Esophagus squamous epithelium (tissue), 5 donors: ENCODE results near the gene LPAR1. TPM values are rescaled to one million over a fixed set of nuclear protein-coding genes. Genes with fewer than 3 reads are reported as not detected.

Experiments used
- DNase-seq: peaks from one replicate; lab custom pipeline; 2025; lab: John Stamatoyannopoulos, UW
- H3K27ac ChIP-seq, 4 donors: fragments of 200-600 bp; sonication (generic); one replicate each; pipeline ENCODE4 v1.5.1; 2016 to 2019; ENCODE audit warnings: mild to moderate bottlenecking in 1 of 4
- H3K27me3 ChIP-seq, 4 donors: fragments of 200-600 bp; sonication (generic); 1 replicate in 3 of 4; 2 replicates in 1 of 4; pipeline versions ENCODE4 v1.5.1 to v1.6.0; 2017 to 2021; ENCODE audit warnings: antibody characterized with exemption in 1 of 4
- H3K36me3 ChIP-seq, 3 donors: fragments of 200-600 bp; sonication (generic); one replicate each; pipeline ENCODE4 v1.5.1; 2016 to 2019
- H3K4me1 ChIP-seq, 3 donors: fragments of 200-600 bp; sonication (generic); one replicate each; pipeline ENCODE4 v1.5.1; 2017 to 2019
- H3K4me3 ChIP-seq, 4 donors: fragments of 200-600 bp; sonication (generic); 1 replicate in 3 of 4; 2 replicates in 1 of 4; pipeline ENCODE4 v1.5.1; 2016 to 2019; ENCODE audit warnings: mild to moderate bottlenecking in 2 of 4, moderate library complexity in 1 of 4
- H3K9me3 ChIP-seq, 3 donors: fragments of 200-600 bp; sonication (generic); one replicate each; pipeline ENCODE4 v1.5.1; 2016 to 2019
- POLR2A ChIP-seq, 4 donors: fragments of 450-650 bp; IDR thresholded peaks; one replicate each; pipeline ENCODE4 v1.6.1; 2017; ENCODE audit warnings: antibody characterized with exemption in 4 of 4, mild to moderate bottlenecking in 4 of 4, moderate library complexity in 3 of 4
- WGBS, 2 donors: methylation state at CpG; one replicate each; pipeline ENCODE4 v1.1.5; 2018; 5-methylcytosine and 5-hydroxymethylcytosine counted together
- intact Hi-C: fragments of 100-400 bp; cut with DNase I; formaldehyde crosslinking; loops from one replicate; pipeline ENCODE4 v1.15.0; 2022
- total RNA-seq, 4 donors: library from RNA; depleted of rRNA; stranded (reverse); fragments of >200 nt; gene quantifications; one replicate each; pipeline ENCODE4 v1.1.0, GENCODE V29; 2016
- TF ChIP-seq, protein P1 (sequence below), 6 experiments: fragments of 450-650 bp in 4 of 6; fragments of 200-600 bp in 2 of 6; sonication (generic) in 2 of 6; IDR thresholded peaks; one replicate each; pipeline ENCODE4 v1.5.1; 2016 to 2019; ENCODE audit warnings: antibody characterized with exemption in 6 of 6, mild to moderate bottlenecking in 4 of 6, moderate library complexity in 4 of 6
- donor health status: DM: yes; HTN: yes; CAD: no.

The LPAR1 gene
- total RNA-seq, 4 donors from 2014 or later = 6.3 to 59.5 (median 14.1) TPM

DNA sequence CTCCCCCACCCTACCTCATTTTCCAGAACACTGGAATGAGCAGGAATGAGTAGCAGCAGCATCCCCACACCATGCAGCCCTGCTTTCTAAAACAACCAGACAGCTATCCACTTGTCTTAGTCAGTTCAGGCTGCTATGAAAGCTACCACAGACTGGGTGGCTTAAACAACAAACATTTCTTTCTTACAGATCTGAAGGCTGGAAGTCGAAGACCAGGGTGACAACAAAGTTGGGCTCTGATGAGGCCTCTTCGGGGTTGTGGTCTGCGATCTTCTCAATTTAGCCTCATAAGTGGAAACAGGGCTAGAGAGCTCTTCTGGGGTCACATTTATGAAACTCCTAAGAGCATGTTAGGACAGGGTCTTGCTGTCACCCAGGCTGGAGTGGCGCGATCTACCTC, 38.9 kb downstream of the LPAR1 start:
- H3K4me1 ChIP-seq = peaks cover 0 to 50% (median 7%) of the 10 kb centered on the region in 3 donors
- H3K4me3 ChIP-seq = no peak overlapping the region
- intact Hi-C loops = no loop called here
- no peaks in the 10 kb centered on the region for H3K9me3 ChIP-seq
- DNase-seq = no peak
- H3K27me3 ChIP-seq = no peaks in the 10 kb centered on the region
- peak overlapping the region in 2 of 4 donors; percentile 0 to 59 for H3K27ac ChIP-seq
- 90 to 96% methylated on average over 5 of the region's 5 CpGs for WGBS, 2 donors
- TF ChIP-seq POLR2A (IDR thresholded peaks at IDR 0.05) = no peak
- TF ChIP-seq, protein P1, sequence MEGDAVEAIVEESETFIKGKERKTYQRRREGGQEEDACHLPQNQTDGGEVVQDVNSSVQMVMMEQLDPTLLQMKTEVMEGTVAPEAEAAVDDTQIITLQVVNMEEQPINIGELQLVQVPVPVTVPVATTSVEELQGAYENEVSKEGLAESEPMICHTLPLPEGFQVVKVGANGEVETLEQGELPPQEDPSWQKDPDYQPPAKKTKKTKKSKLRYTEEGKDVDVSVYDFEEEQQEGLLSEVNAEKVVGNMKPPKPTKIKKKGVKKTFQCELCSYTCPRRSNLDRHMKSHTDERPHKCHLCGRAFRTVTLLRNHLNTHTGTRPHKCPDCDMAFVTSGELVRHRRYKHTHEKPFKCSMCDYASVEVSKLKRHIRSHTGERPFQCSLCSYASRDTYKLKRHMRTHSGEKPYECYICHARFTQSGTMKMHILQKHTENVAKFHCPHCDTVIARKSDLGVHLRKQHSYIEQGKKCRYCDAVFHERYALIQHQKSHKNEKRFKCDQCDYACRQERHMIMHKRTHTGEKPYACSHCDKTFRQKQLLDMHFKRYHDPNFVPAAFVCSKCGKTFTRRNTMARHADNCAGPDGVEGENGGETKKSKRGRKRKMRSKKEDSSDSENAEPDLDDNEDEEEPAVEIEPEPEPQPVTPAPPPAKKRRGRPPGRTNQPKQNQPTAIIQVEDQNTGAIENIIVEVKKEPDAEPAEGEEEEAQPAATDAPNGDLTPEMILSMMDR (IDR thresholded peaks at IDR 0.05) = no peak
- no peaks in the 10 kb centered on the region for H3K36me3 ChIP-seq

DNA sequence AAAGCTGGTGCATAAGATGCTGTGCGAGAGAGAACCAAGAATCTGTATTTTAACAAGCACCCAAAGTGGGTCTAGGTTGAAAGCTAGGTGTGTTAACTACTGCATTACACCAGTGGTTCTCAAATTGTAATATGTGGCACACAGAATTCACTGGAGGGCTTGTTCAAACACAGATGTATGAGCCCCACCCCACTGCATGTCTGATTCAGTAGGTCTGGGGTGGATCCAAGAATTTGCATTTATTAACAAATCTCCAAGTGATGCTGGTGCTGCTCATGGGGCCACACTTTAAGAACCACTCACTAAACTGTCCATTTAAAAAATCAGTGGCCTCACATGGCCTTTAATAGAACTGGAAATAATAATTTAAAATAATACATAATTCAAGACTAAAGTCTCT, 40.4 kb downstream of the LPAR1 start:
- H3K4me3 ChIP-seq = no peak overlapping the region
- peak overlapping the region in 1 of 4 donors; percentile 49 for H3K27ac ChIP-seq
- TF ChIP-seq, protein P1 (IDR thresholded peaks at IDR 0.05) = no peak
- no peak for TF ChIP-seq POLR2A (IDR thresholded peaks at IDR 0.05)
- no peaks in the 10 kb centered on the region for H3K9me3 ChIP-seq
- no peaks in the 10 kb centered on the region for H3K36me3 ChIP-seq
- DNase-seq = no peak
- intact Hi-C loops = no loop called here
- no peaks in the 10 kb centered on the region for H3K27me3 ChIP-seq
- WGBS, 2 donors = 100% methylated on average over 1 of the region's 1 CpG
- peaks cover 0 to 50% (median 7%) of the 10 kb centered on the region in 3 donors for H3K4me1 ChIP-seq

DNA sequence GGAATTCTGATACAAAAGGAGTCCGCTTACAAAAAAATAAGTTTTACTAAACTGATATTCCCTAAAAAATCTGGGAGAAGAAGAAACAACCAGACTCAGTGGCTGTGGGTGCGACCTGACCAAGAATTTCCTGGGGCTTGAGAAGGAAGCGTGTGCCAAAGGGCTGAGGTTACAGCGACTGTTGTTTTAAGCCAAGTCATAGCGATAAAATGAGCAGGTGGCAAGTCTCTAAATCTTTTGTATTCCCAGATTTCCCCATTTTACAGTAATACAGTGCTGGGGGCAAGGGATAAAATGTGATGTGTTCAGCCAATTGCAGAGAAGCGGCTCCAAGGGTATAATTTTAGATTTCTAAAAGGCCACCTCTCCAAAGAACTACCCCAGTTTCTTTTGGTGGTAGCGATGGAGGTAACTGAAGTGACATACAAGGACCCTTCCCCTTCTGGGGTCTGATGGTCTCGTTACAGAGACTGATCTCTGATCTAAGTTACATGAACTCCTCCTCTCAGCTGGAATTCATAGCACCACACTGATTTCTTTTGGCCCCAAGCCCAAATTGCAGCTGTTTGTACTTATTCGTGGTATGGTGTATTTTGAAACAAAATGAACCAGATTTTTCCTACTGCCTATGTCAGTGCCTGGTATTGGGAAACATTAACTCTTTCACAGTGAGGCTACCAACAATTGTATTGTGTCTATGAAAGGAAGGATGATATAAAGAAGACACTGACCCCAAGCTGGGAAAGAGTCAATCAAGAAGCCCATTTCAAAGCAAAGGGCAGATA, 41.6 kb downstream of the LPAR1 start:
- intact Hi-C loops = no loop called here
- DNase-seq = no peak
- peak overlapping the region in 3 of 4 donors; percentile 35 to 68 (median 36) for H3K27ac ChIP-seq

DNA sequence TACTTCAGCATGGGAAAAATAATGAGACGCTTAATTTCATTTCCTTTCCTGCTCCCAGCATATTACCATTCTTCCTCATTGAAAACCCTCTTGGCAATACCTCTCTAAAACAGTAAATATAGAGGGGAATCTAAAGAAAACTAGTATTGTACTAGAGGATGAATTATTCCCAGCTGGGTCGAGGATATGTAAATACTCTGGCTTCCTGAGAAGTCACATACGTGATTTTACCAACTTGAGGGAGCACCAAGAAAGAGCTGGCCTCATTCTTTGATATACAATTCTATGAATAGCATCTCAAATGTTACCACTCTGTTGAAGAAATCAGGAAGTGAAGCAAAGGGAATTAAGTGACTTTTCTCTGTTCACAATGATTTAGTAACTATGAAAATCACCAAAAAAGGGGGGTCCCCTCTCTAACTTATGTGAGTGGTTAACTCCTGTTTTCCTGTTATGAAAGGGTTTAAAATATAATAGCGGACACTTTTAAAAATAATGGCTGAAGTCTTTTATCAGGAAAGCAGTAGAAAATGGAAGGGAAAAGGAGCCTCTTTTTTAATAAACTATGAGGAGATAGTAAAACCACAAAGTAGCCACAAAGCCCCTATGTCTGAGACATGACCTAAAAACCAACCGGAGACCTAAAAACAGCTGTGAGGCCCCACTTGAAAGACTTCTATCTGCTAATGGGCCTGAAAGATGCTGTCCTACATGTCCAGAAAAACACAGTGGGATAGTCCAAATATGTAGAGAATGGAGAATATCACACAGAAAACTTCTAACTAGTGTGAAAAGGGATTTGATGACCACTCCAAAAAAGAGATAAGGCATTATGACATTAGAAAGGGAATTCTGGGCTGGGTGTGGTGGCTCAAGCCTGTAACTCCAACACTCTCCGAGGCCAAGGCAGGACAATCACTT, 42.6 kb downstream of the LPAR1 start:
- no peak for DNase-seq
- peaks cover 0 to 42% (median 7%) of the 10 kb centered on the region in 3 donors for H3K4me1 ChIP-seq
- no peak for TF ChIP-seq POLR2A (IDR thresholded peaks at IDR 0.05)
- TF ChIP-seq, protein P1 (IDR thresholded peaks at IDR 0.05) = no peak
- peak overlapping the region; percentile 25 to 68 (median 31) for H3K27ac ChIP-seq
- H3K36me3 ChIP-seq = no peaks in the 10 kb centered on the region
- H3K27me3 ChIP-seq = no peaks in the 10 kb centered on the region
- H3K4me3 ChIP-seq = no peak overlapping the region
- intact Hi-C loops = no loop called here
- H3K9me3 ChIP-seq = no peaks in the 10 kb centered on the region
- 53 to 56% methylated on average over 6 of the region's 6 CpGs for WGBS, 2 donors

More for the DNA sequence above, 41.6 kb downstream of the LPAR1 start:
- H3K4me1 ChIP-seq = peaks cover 0 to 50% (median 7%) of the 10 kb centered on the region in 3 donors
- no peak overlapping the region for H3K4me3 ChIP-seq
- WGBS, 2 donors = 67 to 77% methylated on average over 9 of the region's 9 CpGs
- H3K27me3 ChIP-seq = no peaks in the 10 kb centered on the region
- H3K36me3 ChIP-seq = no peaks in the 10 kb centered on the region
- no peaks in the 10 kb centered on the region for H3K9me3 ChIP-seq
- TF ChIP-seq, protein P1 (IDR thresholded peaks at IDR 0.05) = no peak
- no peak for TF ChIP-seq POLR2A (IDR thresholded peaks at IDR 0.05)
